ENCODE data around the gene NELFA. TPM values are rescaled to one million over a fixed set of nuclear protein-coding genes. Genes with fewer than 3 reads are reported as not detected.

Gene NELFA
- total and polyA plus RNA-seq, 10 of the 15 experiments (the other 5 are each of a cell fraction or from before 2014, with no cell fraction given), result 0.39 to 38.6 (median 16.7) TPM

DNA sequence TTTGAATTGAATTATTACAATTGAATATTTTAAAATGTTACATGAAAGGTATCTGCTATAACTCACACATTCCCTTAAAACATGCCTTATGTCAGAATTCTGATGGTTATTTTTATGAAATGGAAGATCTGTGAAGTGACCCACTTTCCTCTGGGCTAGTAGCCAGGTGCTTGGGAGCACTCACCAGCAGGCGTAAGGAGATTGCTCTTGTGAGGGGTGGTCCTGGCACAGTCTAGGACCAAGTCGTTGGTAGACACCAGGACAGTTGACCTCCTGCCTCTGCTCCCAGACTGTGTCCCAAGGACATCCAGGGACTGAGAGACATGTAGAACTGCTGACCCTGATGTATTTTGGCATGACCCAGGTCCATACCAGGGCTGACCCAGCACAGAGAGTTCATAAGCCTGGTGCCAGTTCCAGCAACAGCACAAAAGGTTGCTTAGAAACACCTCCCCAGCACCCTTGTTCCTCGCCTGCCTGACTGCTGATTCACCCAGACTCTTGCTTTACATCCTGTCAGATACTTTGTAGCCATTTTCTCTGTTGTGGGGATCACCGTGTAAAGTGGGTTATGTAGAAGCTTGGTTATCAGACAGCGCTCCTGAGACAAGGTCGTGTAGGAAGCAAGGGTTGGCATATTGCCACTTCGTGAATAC is 48.5 kb downstream of the NELFA start:
- WGBS (ENCODE audit: insufficient coverage, insufficient replicate concordance, low lambda C conversion rate, missing lambda C conversion rate), result 99% methylated on average over 7 of the region's 7 CpGs
- no peaks in the 10 kb centered on the region for H4K20me1 ChIP-seq (ENCODE audit: control insufficient read depth, insufficient read depth)
- H3K36me3 ChIP-seq (ENCODE audit: control insufficient read depth in 2 of 2, insufficient read depth in 2 of 2, low read length in 1 of 2), result peaks cover 42 to 62% of the 10 kb centered on the region in 2 experiments
- in situ Hi-C loops (cut with MboI) (no loop called here), intact Hi-C loops (cut with micrococcal nuclease; ENCODE audit: unreplicated experiment) (no loop called here)
- RAD21 ChIA-PET (ENCODE audit: unreplicated experiment), result no interaction called here
- no peaks in the 10 kb centered on the region; the same call in 2 of the 3 replicates for H3K9me3 ChIP-seq (replicated peaks; ENCODE audit: control insufficient read depth, insufficient read depth, low read length)
- no peaks in the 10 kb centered on the region for H3K27me3 ChIP-seq (replicated peaks in 1 of 2; ENCODE audit: control insufficient read depth in 2 of 2, insufficient read depth in 2 of 2, low read length in 1 of 2)
- H3K4me1 ChIP-seq (ENCODE audit: control insufficient read depth, insufficient read depth, low read length), result no peaks in the 10 kb centered on the region
- no peak overlapping the region for H3K9ac ChIP-seq (ENCODE audit: control insufficient read depth, insufficient read depth, low read length)
- H3K4me3 ChIP-seq, result no peak overlapping the region
- POLR2A ChIA-PET, result no interaction called here
- DNase-seq (ENCODE audit: low read depth, low spot score) (no peak), ATAC-seq (no peak), FAIRE-seq (no peak)
- CTCF ChIA-PET, result no interaction called here
- H3K27ac ChIP-seq (ENCODE audit: control insufficient read depth, insufficient read depth), result no peak overlapping the region
- H2AFZ ChIP-seq (ENCODE audit: control insufficient read depth, low read depth, low read length), result no peak overlapping the region
- no peak overlapping the region for H3K4me2 ChIP-seq (ENCODE audit: control insufficient read depth, insufficient read depth)
- no TSS peak for BruUV-seq (replicated peaks)
- SMC1A ChIA-PET (ENCODE audit: uncharacterized antibody, unreplicated experiment), result no interaction called here
- TF ChIP-seq PAX5 (IDR thresholded peaks at IDR 0.05; ENCODE audit: borderline replicate concordance, low read depth, low read length) (no peak), ZBTB11 (CRISPR knock-in tag; IDR thresholded peaks at IDR 0.05) (no peak), FOS (IDR thresholded peaks at IDR 0.05; ENCODE audit: borderline replicate concordance, extremely low read depth, insufficient read length) (no peak), POLR2A (IDR thresholded peaks at IDR 0.05; ENCODE audit: low read depth, low read length) (no peak), SIX5 (IDR thresholded peaks at IDR 0.05; ENCODE audit: low read depth, low read length, severe bottlenecking) (no peak), HDAC2 (IDR thresholded peaks at IDR 0.05) (no peak), NBN (IDR thresholded peaks at IDR 0.05) (no peak), MYB (IDR thresholded peaks at IDR 0.05; ENCODE audit: borderline replicate concordance, low read depth, low read length) (no peak), JUND (IDR thresholded peaks at IDR 0.05; ENCODE audit: low read depth, low read length) (no peak), RBBP5 (conservative IDR thresholded peaks at IDR 0.05) (no peak), KAT2A (conservative IDR thresholded peaks at IDR 0.05; ENCODE audit: control insufficient read depth, low read depth, low read length) (no peak)
- TF ChIP-seq, protein P1, sequence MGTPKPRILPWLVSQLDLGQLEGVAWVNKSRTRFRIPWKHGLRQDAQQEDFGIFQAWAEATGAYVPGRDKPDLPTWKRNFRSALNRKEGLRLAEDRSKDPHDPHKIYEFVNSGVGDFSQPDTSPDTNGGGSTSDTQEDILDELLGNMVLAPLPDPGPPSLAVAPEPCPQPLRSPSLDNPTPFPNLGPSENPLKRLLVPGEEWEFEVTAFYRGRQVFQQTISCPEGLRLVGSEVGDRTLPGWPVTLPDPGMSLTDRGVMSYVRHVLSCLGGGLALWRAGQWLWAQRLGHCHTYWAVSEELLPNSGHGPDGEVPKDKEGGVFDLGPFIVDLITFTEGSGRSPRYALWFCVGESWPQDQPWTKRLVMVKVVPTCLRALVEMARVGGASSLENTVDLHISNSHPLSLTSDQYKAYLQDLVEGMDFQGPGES (IDR thresholded peaks at IDR 0.05), result no peak
- TF ChIP-seq, protein P2, sequence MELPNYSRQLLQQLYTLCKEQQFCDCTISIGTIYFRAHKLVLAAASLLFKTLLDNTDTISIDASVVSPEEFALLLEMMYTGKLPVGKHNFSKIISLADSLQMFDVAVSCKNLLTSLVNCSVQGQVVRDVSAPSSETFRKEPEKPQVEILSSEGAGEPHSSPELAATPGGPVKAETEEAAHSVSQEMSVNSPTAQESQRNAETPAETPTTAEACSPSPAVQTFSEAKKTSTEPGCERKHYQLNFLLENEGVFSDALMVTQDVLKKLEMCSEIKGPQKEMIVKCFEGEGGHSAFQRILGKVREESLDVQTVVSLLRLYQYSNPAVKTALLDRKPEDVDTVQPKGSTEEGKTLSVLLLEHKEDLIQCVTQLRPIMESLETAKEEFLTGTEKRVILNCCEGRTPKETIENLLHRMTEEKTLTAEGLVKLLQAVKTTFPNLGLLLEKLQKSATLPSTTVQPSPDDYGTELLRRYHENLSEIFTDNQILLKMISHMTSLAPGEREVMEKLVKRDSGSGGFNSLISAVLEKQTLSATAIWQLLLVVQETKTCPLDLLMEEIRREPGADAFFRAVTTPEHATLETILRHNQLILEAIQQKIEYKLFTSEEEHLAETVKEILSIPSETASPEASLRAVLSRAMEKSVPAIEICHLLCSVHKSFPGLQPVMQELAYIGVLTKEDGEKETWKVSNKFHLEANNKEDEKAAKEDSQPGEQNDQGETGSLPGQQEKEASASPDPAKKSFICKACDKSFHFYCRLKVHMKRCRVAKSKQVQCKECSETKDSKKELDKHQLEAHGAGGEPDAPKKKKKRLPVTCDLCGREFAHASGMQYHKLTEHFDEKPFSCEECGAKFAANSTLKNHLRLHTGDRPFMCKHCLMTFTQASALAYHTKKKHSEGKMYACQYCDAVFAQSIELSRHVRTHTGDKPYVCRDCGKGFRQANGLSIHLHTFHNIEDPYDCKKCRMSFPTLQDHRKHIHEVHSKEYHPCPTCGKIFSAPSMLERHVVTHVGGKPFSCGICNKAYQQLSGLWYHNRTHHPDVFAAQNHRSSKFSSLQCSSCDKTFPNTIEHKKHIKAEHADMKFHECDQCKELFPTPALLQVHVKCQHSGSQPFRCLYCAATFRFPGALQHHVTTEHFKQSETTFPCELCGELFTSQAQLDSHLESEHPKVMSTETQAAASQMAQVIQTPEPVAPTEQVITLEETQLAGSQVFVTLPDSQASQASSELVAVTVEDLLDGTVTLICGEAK (IDR thresholded peaks at IDR 0.05; ENCODE audit: borderline replicate concordance), result no peak
- no peaks in the 10 kb centered on the region for H3K79me2 ChIP-seq (ENCODE audit: control insufficient read depth, insufficient read depth, low read length)

Data from GM12878 (cell line).